GM12801 (cell line): ENCODE measurements around the gene CDC73.

Experiments
- CTCF ChIP-seq: IDR thresholded peaks from one replicate; pipeline ENCODE4 v1.5.1; 2011; ENCODE audit warnings: control low read depth; ENCODE audit not compliant: insufficient read length; ENCODE audit errors: extremely low read depth

The CDC73 gene

GRCh38 chr1:193190096-193190744 is 68.4 kb downstream of the CDC73 start:
- no peak for TF ChIP-seq CTCF

DNA sequence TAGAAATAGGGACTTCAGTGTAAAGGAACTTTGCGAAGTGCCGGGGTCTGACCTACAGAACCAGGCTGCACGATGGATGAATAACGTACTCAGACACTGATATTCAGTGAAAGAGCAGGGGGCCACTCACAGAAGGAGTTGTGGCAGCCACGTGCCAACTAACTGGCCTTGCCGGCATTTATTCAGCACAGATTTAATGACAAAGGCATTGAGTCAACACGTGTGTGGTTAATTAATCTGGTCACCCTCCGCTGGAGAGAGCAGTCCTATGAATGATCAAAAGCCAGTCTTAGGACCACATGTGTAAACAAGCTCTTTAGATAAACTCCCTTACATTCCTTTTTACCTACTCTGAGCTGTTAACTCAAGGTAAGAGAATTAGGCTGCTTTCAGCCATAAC is 70.8 kb downstream of the CDC73 start:
- no peak for TF ChIP-seq CTCF

- no peak for TF ChIP-seq CTCF
These were observed 78.1 kb downstream of the CDC73 start for GRCh38 chr1:193199940-193200339.

- TF ChIP-seq CTCF: no peak
These were observed 79.2 kb downstream of the CDC73 start for GRCh38 chr1:193201021-193201420.

GRCh38 chr1:193210996-193211395 is 89.2 kb downstream of the CDC73 start:
- TF ChIP-seq CTCF: no peak

- TF ChIP-seq CTCF: no peak
These were observed 89.7 kb downstream of the CDC73 start for GRCh38 chr1:193211539-193211938.

DNA sequence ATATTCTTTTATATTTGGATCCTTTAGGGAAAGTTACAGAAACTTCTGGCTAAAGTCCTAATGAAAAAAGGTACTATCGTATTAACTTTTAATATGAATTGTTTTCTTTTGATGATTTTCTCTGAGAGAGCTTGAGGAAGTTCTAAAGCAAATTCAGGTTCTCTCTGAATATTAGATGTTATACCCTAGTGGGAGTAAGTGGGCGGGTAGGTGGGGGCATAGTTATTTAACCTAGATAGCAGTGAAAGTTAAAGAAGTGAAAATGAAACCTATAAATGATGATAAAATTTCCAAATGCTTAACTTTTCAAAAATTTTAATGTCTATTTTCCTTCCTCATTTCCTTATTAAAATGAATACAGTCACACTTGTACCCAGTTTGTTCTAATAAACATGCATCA is 90.8 kb downstream of the CDC73 start:
- TF ChIP-seq CTCF: no peak
